C4-2B (cell line): ENCODE data around the gene ZG16B.

ENCODE experiments used
- CTCF ChIP-seq: fragments of 450-650 bp; conservative IDR thresholded peaks from 2 replicates; pipeline ENCODE4 v1.5.1; 2017; ENCODE audit warnings: mild to moderate bottlenecking
- ZFX ChIP-seq: fragments of 450-650 bp; IDR thresholded peaks from 2 replicates; pipeline ENCODE4 v1.6.1; 2017

GRCh38 chr16:2845116-2845515, 15.0 kb downstream of the ZG16B start:
- TF ChIP-seq CTCF (no peak), ZFX (no peak)
